HG02840 (cell line): Measurements from ENCODE around the gene LRCH1.

Source experiments
- ATAC-seq: cut with Tn5 transposase; IDR thresholded peaks from one replicate; pipeline ENCODE4 v1.9.1; 2021; ENCODE audit warnings: mild to moderate bottlenecking, moderate library complexity, moderate number of reproducible peaks; ENCODE audit not compliant: unreplicated experiment, low FRiP score

Gene LRCH1

DNA sequence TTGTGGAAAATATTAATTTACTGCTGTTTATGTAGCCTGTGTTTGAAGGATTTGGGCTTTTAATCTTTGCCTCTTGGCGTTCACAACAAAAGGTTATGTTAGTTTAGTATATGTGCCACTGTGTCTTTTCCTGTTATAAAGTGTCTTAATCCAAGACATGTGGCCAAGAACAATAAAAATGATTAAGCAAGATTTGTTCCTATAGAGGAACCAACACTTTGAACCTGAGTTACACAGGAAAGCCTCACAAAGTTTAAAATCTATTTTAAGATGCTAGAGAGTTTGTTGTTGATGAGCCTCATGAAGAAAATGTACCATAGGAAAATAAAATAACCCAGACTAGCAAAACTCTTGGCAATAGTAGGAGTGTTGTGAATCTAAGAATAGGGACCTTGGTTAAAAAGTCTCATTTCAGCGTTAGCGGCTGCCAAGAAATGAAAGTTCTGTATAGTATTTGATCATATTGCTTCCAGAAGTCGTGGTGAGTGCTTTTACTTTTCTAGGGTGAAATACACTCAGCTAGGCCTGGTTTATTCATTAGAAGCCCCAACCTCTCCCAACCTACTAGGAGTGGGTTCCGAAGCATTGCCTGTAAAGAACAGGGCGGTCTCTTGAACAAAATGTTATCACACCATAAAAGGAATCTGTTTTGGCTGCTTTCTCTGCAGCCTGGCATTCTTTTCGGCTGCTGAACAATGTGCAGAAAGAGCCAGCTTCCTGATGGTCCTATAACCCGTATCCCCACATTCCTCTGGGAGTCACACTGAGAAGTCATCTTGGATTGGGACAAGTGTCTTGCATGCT is 102.6 kb downstream of the LRCH1 start:
- ATAC-seq = no peak

DNA sequence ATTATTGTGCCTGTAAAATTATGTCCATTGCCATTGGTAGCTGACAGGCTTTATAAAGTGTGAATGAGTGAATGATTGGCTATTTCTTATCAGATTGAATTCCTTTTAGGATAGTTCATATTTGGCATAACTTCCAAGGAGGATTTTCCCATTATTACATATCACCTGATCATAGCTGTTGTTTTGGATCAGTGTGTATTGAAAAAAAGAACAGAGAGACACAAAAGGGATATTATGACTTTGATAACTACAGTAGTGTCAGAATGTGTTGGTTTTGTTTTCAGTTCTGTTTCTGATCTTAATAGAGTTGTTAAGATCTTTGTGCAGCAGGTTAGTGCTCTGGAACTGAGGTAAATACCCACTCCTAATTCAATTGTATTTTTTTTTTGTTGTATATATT is 103.8 kb downstream of the LRCH1 start:
- ATAC-seq = peak; percentile 86

DNA sequence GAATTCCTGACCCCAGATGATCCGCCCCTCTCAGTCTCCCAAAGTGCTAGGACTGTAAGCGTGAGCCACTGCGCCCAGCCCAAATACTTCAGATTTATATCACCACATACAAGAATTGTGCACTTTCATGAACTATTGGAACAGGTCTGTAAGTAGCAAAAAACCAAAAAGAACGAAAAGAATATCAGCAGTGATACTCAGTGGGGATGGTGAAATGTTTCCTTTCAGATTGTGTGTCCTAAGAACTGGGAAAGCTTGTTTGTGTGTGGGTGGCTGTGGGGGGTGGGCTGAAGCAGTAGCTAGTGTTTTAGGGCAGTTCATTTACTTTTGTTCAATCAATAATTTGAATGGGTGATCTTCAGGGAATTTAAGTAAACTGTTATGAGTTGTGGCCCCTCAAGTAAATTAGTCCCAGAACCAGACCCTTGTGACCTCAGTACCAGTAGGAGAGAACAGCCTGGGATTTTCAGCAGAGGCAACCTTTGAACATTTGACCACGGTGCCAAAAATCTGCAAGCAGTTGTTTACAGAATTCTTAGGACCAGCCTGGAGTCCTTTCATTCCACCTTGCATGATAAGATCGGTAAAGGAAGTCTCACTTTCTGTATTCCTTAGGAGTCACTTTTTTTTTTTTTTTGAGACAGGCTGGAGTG is 106.6 kb downstream of the LRCH1 start:
- no peak for ATAC-seq

DNA sequence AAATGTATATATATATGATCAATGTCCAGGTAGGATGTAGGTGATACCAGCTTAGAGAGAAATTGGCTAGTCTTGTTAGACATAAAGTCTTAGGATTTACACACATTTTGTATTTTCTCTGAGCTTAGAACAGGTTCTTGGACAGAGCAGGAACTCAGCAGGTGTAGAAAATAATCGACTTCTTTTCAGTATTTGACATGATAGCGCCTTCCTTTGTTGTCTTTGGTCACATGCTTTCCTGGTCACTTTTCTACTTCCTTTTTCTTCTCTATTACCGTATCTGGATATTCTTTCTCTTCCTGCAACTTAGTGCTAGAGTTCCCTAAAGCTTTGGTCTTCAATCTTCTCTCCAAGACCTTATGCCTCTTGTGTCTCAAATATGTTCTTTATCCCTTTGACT is 107.4 kb downstream of the LRCH1 start:
- no peak for ATAC-seq

DNA sequence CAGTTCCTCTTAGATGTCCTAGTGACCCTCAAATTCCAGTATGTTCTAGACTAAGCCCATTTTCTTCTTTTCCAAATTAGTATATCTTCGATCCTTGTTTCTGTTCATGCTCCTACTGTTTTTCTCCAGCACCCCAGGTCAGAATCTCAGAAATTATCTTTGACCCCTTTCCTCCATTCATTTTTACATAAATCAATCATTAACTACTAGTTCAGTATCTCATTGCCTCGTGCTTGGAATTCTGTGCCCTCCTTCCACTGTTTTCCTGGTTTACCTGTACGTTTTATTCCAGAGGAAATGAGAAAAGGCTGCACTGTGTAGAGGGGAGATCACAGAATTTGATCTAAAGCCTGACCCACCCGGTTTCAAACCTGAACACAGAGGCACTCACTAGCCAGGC is 107.9 kb downstream of the LRCH1 start:
- no peak for ATAC-seq

DNA sequence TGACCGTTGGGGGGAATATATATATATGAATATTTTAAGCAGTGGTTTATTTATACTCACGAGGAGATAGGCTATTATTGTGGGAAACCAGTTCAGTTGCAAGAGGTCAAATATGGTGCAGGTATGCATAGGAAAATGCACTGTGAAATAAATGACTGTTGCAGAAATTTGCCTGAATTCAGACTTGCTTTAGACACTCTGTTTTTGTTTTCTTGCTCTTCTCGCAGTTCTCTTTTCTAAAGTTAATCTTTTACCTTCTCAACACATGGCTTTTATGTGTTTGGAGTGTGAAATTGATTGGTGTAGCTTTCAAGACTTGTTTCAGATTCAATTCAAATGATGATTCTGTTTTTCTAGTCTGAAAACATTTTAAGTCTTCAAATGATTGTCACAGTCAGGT is 109.7 kb downstream of the LRCH1 start:
- ATAC-seq = peak; percentile 51

DNA sequence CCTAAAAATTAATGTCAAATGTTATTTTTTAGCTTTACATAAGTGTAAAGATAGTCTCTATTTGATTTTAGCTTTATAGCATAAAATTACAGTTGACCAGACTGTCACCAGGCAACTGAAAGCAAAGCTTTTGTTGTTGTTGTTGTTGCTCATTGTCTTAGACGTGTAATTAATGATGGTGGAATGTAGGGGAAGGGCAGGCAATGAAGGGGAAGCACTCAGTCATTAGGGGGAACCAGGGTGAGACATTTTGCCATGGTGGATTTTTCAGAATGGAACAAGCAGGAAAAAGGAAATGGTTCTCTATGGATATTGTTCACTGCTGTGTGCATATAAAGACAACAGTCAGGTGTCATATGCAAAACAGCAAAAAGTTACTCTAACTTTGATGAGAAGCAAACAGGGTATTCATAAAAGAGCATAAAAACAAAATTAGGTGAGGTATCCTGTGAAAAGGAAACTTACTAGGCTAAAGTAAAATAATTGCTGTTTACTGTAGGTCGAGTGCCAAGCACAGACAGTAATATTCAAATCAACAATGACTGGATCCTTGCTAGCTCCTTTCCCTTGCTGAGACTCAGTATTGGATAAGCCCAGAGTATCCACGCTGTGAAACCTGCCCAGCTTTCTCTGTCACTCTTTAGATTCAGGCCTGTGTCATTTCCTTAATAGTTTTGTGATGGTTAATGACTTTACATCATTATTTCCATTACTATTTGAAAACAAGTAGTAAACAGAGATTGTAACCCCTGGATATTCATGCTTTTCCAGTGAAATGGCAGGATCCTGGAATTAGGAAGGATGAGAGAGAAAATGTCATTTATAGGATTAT is 110.5 kb downstream of the LRCH1 start:
- ATAC-seq = no peak

DNA sequence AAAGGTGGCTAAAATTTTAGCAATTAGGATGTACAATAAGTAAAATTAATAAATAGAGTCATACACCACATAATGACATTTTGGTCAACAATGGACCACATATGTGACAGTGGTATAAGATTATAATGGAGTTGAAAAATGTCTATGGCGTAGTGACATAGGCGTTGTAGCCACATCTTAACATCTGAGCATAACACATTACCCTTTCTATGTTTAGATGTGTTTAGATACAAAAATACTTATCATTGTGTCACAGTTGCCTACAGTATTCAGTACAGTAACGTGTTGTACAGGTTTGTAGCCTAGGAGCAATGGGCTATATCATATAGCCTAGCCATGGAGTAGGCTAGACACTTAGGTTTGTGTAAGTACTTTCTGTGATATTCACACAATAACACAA is 111.2 kb downstream of the LRCH1 start:
- ATAC-seq = no peak

DNA sequence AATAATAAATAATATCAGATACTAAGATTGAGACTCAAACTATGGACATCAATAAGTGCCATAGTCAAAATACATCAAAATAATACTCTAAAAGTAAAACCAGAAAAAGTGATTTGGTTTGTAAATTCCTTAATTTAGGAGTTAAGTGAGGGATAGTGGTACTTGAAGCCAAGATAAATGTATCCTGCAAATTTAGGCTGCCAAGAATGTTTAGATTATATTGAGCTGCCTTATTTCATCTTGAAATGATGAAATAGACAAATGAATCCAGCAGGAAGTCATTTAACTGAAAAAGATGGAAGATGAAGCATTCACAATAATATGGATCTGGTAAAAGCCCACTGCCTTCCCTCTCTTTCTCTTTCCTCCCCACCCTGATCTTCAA is 112.3 kb downstream of the LRCH1 start:
- ATAC-seq = no peak

DNA sequence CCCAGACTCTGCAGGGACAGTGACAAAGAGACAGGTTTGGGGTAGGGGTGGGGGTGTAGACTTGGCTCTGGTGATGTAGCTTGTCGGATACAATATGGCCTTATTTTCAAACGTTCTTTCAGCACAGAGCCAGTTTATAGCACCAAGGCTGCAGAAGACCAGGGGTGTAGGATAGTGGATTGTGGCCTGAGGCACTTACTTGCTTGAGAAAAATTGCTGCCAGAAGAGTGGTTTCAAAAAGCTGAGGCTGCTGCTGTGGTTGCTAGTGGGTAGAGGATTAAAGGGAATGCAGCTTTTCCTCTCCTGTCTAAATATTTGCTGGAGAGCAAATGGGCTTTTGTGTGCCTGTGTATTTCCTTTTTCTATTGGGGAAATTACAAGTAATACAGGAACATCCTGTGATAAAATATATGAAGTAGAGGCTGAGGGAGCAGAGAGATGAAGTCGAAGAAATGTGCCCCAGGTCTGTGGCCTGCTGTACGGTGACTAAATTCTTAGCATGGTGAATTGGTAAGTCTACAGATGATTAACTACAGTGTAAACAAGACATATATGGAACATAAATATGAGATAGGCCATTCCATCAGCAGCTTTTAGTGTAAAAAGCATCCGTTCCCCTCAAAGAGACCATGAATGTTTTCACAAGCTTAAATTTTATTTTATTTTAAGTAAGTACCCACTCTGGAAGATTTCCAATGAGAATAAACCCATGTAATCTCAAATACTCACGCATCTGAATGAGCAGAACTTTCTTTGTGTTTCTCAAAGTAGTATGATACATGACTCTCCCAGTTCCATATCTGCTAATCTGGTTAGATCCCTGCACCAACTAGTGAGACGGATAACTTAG is 112.9 kb downstream of the LRCH1 start:
- ATAC-seq = no peak

DNA sequence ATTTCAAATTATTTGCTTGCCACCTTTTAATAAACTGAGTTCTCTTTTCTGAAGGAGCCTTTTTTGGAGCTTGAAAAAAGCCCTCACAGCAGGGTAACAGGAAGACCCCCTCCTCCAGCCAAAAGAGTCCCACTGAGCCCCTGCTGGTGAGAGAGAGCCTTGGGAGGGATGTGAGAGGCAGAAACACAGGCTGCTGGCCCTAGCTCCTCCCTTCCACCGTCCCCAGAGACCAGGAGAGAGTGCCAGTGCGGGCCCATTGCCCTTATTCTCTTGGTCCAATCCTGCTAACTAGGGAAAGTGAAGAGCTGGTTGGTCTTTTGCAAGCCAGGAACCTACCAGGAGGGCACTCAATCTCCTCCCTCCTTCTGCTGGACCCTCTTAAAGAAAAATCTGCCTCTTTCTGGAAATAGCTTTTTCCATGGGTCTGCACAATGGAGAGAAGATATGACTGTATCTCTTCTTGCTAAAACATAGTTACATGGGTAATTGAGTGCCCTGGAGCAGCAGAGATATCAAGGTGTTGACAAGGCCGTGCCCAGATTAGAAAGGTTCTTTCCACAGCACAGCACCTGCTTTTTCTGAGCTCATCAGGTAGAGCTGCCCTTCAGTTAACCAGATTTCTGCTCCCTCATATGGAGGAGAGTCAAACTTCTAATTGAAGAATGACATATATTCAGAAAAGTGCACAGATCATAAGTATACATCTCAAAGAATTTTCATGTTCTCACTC is 113.9 kb downstream of the LRCH1 start:
- no peak for ATAC-seq

DNA sequence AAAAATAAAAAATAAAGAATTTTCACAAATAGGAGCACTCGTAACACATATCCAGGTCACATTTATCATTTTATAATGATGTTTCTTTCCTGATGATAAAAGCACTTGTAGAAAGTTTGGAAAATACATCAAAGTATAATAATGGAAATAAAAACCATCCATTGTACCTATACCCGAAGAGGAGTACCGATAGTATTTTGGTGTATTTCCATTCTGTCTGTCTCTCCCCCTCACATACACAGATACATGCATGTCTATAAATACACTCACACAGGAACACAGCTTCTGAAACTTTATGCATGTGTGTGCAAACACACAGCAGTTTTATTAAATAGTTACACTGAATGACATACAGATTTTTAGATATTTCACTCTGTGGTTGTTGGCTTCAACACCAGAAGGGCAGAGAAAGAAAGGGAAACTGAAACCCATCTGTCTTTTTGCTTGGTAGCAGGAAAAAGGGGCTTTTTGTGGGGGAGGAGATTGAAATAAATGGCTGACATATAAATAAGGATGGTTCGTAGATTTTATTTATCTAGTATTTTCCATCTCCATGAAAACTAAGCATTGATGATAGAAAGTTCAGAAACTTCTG is 114.8 kb downstream of the LRCH1 start:
- ATAC-seq = peak; percentile 51

DNA sequence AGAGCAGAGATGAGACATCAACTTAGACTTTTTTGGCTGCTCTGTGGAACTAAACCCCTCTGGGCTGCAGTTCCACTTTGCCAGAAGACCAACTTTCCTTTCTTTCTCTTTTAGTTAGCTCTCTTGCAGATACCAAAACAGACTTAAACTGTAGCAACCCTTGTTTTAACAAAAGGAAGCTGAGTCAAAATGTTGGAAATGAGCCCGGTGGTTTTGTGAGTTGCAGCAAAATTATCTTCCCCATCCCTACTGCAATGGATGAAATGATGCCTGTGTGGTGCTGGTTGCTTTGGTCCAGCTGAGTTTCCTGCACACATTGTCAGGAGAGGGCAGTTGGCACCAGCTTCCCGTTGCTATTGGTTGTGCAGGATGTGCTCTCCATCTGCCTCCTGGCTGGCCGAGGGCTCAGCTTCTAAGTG is 115.3 kb downstream of the LRCH1 start:
- ATAC-seq = peak; percentile 17

DNA sequence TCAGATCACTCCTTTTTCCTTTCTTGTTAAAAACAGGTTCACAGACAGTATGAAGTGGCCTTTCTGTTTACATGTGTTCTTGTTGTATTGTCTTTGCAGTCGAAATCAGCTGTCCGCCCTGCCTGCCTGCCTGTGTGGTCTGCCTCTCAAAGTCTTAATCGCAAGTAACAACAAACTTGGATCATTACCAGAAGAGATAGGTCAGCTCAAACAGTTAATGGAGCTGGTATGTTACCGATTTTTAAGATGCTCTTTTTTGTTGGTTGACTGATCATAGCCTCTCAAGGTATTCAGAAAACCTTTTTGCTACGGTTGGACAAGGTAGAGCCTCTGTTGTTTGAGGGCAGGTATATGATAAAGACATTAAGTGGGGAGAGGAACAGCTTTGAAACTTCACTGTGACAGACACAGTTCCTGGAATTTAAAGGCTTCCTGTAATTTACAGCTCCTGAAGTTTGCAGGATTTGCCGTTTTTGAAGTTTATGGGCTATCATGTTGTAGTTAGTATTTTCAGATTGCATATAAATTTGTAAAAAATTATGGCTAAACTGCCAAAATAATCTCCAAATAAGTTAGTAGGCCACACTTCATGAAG is 116.1 kb downstream of the LRCH1 start:
- ATAC-seq = no peak

DNA sequence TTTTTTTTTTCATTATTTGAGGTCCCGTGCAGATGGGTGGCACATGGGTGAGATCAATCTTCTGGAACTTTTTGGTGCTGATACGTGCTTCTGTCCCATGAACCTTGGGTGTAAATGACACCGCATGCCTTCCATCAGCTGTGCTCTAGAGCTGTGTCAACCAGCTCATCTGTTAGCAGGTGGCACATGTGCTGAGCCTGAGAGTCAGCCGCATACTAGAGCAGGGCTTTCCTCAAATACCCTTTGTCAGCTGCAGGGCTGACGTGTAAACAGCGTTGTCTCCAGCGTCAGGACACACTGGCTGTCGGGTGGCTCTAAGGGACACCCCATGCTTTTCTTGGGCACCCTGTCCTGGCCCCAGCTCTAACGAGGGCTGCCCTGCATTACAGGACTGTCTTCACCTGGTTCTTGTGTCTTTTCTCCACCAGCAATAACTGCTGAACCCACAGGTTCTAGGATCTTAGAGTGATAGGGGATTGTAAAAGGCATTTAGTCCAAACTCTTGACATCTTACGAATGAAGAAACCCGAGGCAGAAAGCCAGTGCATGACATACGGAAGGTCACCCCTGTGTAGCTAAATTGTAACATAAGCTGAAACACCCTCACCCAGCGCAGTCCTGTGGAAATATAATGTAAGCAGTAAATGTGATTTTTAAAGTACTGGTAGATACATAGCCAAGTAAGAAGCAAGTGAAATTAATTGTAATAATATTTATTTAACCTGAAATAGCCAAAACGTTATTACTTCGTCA is 119.5 kb downstream of the LRCH1 start:
- no peak for ATAC-seq

DNA sequence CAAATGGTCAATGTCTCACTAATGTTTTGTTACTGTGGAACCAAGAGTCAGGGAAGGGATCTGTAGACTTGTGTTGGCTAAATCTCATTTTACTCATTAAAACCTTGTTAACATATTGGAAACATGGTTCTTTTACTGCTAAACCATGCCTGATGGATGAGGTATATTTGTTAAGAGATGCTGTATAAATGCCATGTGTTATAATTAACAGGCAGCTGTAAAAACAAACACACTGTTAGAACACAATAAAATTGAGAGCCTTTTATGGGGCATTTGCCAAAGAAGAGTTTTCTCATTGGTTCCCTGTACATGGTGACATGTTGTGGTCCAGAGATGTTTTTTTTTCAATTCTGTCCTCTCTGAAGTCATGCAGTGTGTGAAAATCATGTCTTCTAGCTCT is 122.0 kb downstream of the LRCH1 start:
- no peak for ATAC-seq

DNA sequence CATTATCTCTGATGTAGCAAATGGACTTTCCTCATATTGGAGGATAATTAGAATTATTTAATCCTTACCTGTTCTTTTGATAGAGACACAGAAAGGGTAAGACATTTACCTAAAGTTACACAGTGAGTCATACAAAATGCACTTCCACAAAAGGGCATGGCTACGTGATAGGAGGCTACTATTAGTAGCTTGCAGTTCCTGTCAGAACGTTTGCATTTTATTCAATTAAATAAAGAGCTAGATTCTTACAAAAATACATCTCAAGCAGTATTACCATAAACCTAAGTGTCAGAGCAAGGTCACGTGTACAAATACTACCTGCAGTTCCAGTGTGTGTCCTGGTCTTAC is 123.4 kb downstream of the LRCH1 start:
- no peak for ATAC-seq

DNA sequence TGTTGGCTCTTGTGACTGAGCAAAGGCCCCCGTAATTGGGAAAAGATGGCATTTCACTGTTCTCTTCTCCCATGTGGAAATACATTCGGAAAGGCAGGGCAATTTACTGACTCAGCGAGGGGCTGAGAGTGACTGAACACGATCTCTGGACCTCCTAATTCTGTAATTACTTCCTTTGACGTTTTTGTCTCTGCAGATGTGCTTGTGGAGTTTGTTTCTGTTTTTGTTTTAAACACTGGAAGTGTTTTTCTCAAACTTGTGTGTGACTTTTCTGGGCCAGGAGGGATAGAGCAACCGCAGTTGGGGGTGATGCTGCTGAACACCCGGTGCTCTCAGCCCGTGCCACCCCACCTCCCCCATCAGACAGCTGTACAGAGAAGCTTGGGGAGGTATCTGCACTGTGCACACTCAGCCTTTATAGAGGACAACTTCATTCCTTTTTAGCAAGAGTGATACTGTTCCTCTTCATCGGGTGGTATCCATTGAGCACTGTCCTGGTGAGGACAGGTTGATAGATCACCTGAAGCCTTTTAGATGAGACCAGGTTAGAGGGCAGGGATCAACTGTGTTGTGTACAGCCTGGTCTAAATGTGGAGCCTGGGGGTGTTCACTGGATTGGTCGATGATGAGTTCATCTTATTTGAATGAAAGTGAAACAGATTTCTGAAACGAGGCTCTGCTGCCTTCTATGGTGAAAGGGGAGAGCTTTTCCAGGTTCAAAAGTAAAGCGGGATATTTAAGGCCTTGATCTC is 126.6 kb downstream of the LRCH1 start:
- peak; percentile 85 for ATAC-seq
